Endothelial cell of umbilical vein (primary cell): Measurements from ENCODE around the gene NUP205. TPM values are rescaled to one million over a fixed set of nuclear protein-coding genes. Genes with fewer than 3 reads are reported as not detected.

Source experiments
- BruUV-seq: library from RNA; stranded (reverse); fragments of 400-500 nt; replicated peaks from 2 replicates; lab custom pipeline; 2021; lab: Mats Ljungman, UMichigan
- CTCF ChIA-PET: fragments of 300-600, 350-600 bp; sonication (Branson Sonifier 250); formaldehyde crosslinking; loops from one replicate; lab custom pipeline; 2021; ENCODE audit warnings: antibody characterized with exemption, inconsistent platforms; lab: Charles Lee
- POLR2A ChIA-PET: fragments of 300-600, 350-600 bp; sonication (Branson Sonifier 250); formaldehyde crosslinking; loops from one replicate; lab custom pipeline; 2021; ENCODE audit warnings: antibody characterized with exemption, inconsistent platforms; lab: Charles Lee
- DNase-seq: peaks from one replicate; pipeline ENCODE4 v3.0.0-alpha.2; 2011; ENCODE audit warnings: low read depth, low spot score
- FAIRE-seq: peaks from 2 replicates; lab custom pipeline; 2011; peaks lifted over from hg19 to GRCh38; lab: Jason Lieb, UNC
- H2AFZ ChIP-seq: 2 replicates; pipeline ENCODE4 v1.6.0; 2012; ENCODE audit warnings: low read depth, low read length, control low read depth, inconsistent platforms
- H3K27ac ChIP-seq: 2 replicates; pipeline ENCODE4 v1.5.1; 2011; ENCODE audit warnings: low read depth, mild to moderate bottlenecking, control low read depth, low read length, moderate library complexity; ENCODE audit not compliant: insufficient read depth
- H3K27me3 ChIP-seq, 2 experiments: 2 replicates each; pipeline versions ENCODE4 v1.6.0 to v1.6.1; 2011; ENCODE audit warnings: low read length in 2 of 2, mixed read lengths in 1 of 2; ENCODE audit not compliant: control insufficient read depth in 2 of 2, insufficient read depth in 2 of 2
- H3K36me3 ChIP-seq, 2 experiments: 2 replicates in 1 of 2; 3 replicates in 1 of 2; pipeline ENCODE4 v1.5.1; 2011; ENCODE audit warnings: low read length in 2 of 2, mild to moderate bottlenecking in 1 of 2, moderate library complexity in 1 of 2; ENCODE audit not compliant: control insufficient read depth in 2 of 2, insufficient read depth in 2 of 2; ENCODE audit errors: extremely low read depth in 1 of 2
- H3K4me1 ChIP-seq: 3 replicates; pipeline ENCODE4 v1.5.1; 2011; ENCODE audit warnings: mild to moderate bottlenecking, low read length; ENCODE audit not compliant: control insufficient read depth, insufficient read depth; ENCODE audit errors: extremely low read depth
- H3K4me2 ChIP-seq: 2 replicates; pipeline ENCODE4 v1.6.1; 2011; ENCODE audit warnings: low read length, control low read depth, mixed read lengths; ENCODE audit not compliant: insufficient read depth
- H3K4me3 ChIP-seq, 3 experiments: fragments of 200-600 bp in 1 of 3; sonication (generic), shearing (Covaris generic) in 1 of 3; replicated peaks in 1 of 3; 2 replicates each; pipeline ENCODE4 v1.5.1; 2011 to 2016; ENCODE audit warnings: control low read depth in 3 of 3, low read length in 3 of 3, mild to moderate bottlenecking in 2 of 3, inconsistent platforms in 1 of 3, low read depth in 1 of 3, moderate library complexity in 1 of 3; ENCODE audit not compliant: insufficient read depth in 1 of 3
- H3K79me2 ChIP-seq: 2 replicates; pipeline ENCODE4 v1.6.0; 2012; ENCODE audit warnings: low read length, inconsistent platforms; ENCODE audit not compliant: control insufficient read depth, insufficient read depth
- H3K9ac ChIP-seq: replicated peaks from 2 replicates; pipeline ENCODE3; 2011; ENCODE audit warnings: low read length, control low read depth; ENCODE audit not compliant: insufficient read depth; ENCODE audit errors: extremely low read depth
- H3K9me1 ChIP-seq: replicated peaks from 3 replicates; pipeline ENCODE4 v1.6.0; 2011; ENCODE audit warnings: mild to moderate bottlenecking, low read length; ENCODE audit not compliant: control insufficient read depth, insufficient read depth; ENCODE audit errors: extremely low read depth
- H3K9me3 ChIP-seq: replicated peaks from 2 replicates; pipeline ENCODE4 v1.5.1; 2012; ENCODE audit warnings: low read length, inconsistent platforms; ENCODE audit not compliant: control insufficient read depth, insufficient read depth
- H4K20me1 ChIP-seq: replicated peaks from 2 replicates; pipeline ENCODE3; 2011; ENCODE audit warnings: mild to moderate bottlenecking, low read length; ENCODE audit not compliant: control insufficient read depth, insufficient read depth; ENCODE audit errors: extremely low read depth
- EZH2 ChIP-seq: IDR thresholded peaks from 2 replicates; pipeline ENCODE4 v1.6.1; 2012; ENCODE audit warnings: borderline replicate concordance, low read depth, mild to moderate bottlenecking, moderate library complexity, low read length, inconsistent platforms; ENCODE audit not compliant: severe bottlenecking
- FOS ChIP-seq: IDR thresholded peaks from 2 replicates; pipeline ENCODE4 v1.6.1; 2011; ENCODE audit warnings: mild to moderate bottlenecking, low read length, moderate library complexity, borderline replicate concordance; ENCODE audit not compliant: insufficient read depth
- GATA2 ChIP-seq: IDR thresholded peaks from 2 replicates; pipeline ENCODE4 v1.7.0; 2011; ENCODE audit warnings: low read depth, mild to moderate bottlenecking, moderate library complexity, mixed read lengths, low read length; ENCODE audit not compliant: insufficient read length, insufficient read depth
- JUN ChIP-seq: IDR thresholded peaks from 2 replicates; pipeline ENCODE4 v1.6.1; 2011; ENCODE audit warnings: borderline replicate concordance, low read depth; ENCODE audit not compliant: insufficient read length, insufficient read depth
- MYC ChIP-seq: IDR thresholded peaks from one replicate; pipeline ENCODE4 v1.6.1; 2011; ENCODE audit warnings: mild to moderate bottlenecking, low read depth, low read length
- POLR2A ChIP-seq: IDR thresholded peaks from 2 replicates; pipeline ENCODE4 v1.6.1; 2012; ENCODE audit warnings: low read depth, mild to moderate bottlenecking, control low read depth, low read length
- POLR2AphosphoS5 ChIP-seq: IDR thresholded peaks from 2 replicates; pipeline ENCODE4 v1.6.1; 2012; ENCODE audit warnings: low read depth, mild to moderate bottlenecking, control low read depth, low read length, moderate library complexity; ENCODE audit not compliant: insufficient read depth
- dilution Hi-C: fragments of 300-500 bp; cut with MboI; formaldehyde crosslinking; loops from one replicate; pipeline ENCODE4 v1.15.0; 2019; ENCODE audit warnings: low sequenced_read_pairs; ENCODE audit not compliant: extremely low pct_ligation_motif_present
- intact Hi-C: fragments of 100-400 bp; cut with micrococcal nuclease; formaldehyde crosslinking; loops from one replicate; pipeline ENCODE4 v1.10.0; 2022
- polyA plus RNA-seq, 4 experiments: library from polyadenylated mRNA; depleted of rRNA in 3 of 4; stranded (reverse) in 3 of 4; unstranded in 1 of 4; fragments of >200 nt; gene quantifications; 2 replicates each; pipeline versions ENCODE4 v1.2.1 to v1.2.3, GENCODE V29; 2011 to 2012; ENCODE audit warnings: missing spikeins in 1 of 4
- total RNA-seq: library from RNA; stranded (reverse); gene quantifications from 2 replicates; pipeline ENCODE4 v1.2.3, GENCODE V29; 2021
- TF ChIP-seq, protein P1 (sequence below): IDR thresholded peaks from 2 replicates; pipeline ENCODE4 v1.6.1; 2011; ENCODE audit not compliant: insufficient read depth, insufficient read length
- TF ChIP-seq, protein P2 (sequence below), 2 donors: IDR thresholded peaks; 1 replicate in 1 of 2; 2 replicates in 1 of 2; pipeline ENCODE4 v1.5.1; 2011; ENCODE audit warnings: low read length in 2 of 2, mild to moderate bottlenecking in 2 of 2, moderate library complexity in 2 of 2, control low read depth in 1 of 2, inconsistent platforms in 1 of 2, low read depth in 1 of 2; ENCODE audit not compliant: insufficient read depth in 1 of 2; ENCODE audit errors: extremely low read depth in 1 of 2

Gene NUP205
- total and polyA plus RNA-seq, 2 donors (not counting 3 experiments of a cell fraction or from before 2014, with no cell fraction given) = 48.8 to 81.3 TPM

DNA sequence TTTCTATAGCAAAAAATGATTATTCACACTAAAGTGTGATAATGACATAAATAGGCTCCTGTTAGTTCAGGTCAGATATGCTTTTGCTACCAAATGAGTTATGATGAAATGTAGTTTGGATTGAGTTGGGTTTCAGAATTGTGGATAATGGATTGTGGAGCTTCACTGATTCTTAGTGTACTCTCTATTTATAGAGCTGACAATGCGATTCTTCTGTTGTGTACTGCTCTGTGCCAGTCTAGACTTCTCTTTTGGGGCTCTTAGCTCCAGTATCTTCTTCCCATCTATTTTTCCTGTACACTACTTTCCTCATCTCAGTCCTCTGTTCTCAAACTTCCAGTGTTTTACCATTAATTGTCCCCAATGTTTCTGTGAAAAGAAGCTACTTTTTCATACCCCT, 112.1 kb downstream of the NUP205 start:
- Histone ChIP-seq H3K4me3 (no peak overlapping the region), H3K4me1 (peaks cover 24% of the 10 kb centered on the region), H3K9me1 (no peaks in the 10 kb centered on the region), H3K9ac (no peak overlapping the region), H3K27me3 (no peaks in the 10 kb centered on the region), H3K36me3 (peaks cover 0 to 5% of the 10 kb centered on the region in 2 experiments), H3K79me2 (peaks cover 56% of the 10 kb centered on the region), H4K20me1 (no peaks in the 10 kb centered on the region), H3K4me2 (peak overlapping the region; percentile 28), H3K9me3 (no peaks in the 10 kb centered on the region), H2AFZ (no peak overlapping the region), H3K27ac (no peak overlapping the region)
- intact Hi-C loops (loop anchor here (5.0 to 10.0 kb wide), 2 partner anchors 253 to 1915 kb away; no protein-coding TSS in a partner anchor), dilution Hi-C loops (no loop called here)
- FAIRE-seq (no peak), DNase-seq (no peak)
- POLR2A ChIA-PET = no interaction called here
- TF ChIP-seq FOS (no peak), GATA2 (no peak), JUN (no peak), EZH2 (no peak), POLR2AphosphoS5 (no peak), MYC (no peak), POLR2A (no peak)
- TF ChIP-seq, protein P1, sequence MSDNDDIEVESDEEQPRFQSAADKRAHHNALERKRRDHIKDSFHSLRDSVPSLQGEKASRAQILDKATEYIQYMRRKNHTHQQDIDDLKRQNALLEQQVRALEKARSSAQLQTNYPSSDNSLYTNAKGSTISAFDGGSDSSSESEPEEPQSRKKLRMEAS = no peak
- TF ChIP-seq, protein P2, sequence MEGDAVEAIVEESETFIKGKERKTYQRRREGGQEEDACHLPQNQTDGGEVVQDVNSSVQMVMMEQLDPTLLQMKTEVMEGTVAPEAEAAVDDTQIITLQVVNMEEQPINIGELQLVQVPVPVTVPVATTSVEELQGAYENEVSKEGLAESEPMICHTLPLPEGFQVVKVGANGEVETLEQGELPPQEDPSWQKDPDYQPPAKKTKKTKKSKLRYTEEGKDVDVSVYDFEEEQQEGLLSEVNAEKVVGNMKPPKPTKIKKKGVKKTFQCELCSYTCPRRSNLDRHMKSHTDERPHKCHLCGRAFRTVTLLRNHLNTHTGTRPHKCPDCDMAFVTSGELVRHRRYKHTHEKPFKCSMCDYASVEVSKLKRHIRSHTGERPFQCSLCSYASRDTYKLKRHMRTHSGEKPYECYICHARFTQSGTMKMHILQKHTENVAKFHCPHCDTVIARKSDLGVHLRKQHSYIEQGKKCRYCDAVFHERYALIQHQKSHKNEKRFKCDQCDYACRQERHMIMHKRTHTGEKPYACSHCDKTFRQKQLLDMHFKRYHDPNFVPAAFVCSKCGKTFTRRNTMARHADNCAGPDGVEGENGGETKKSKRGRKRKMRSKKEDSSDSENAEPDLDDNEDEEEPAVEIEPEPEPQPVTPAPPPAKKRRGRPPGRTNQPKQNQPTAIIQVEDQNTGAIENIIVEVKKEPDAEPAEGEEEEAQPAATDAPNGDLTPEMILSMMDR (IDR thresholded peaks at IDR 0.05; ENCODE audit: extremely low read depth in 1 of 2, insufficient read depth in 1 of 2, low read depth in 1 of 2, low read length in 2 of 2) = no peak
- no TSS peak for BruUV-seq
- CTCF ChIA-PET = interaction anchor here (1.1 to 4.9 kb wide), 7 partner anchors 13 to 395 kb away, joined by 3 to 53 read pairs (median 4); no protein-coding TSS in a partner anchor
